ENCODE measurements around the gene RAB9B. TPM values are rescaled to one million over a fixed set of nuclear protein-coding genes. Genes with fewer than 3 reads are reported as not detected.

RAB9B gene, protein sequence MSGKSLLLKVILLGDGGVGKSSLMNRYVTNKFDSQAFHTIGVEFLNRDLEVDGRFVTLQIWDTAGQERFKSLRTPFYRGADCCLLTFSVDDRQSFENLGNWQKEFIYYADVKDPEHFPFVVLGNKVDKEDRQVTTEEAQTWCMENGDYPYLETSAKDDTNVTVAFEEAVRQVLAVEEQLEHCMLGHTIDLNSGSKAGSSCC
- total RNA-seq = 29.3 TPM
- long read RNA-seq, transcript RAB9B-201 (3 exons, 3,748 nt) = major isoform, 108 of 115 reads
- long read RNA-seq, partial matches to known transcripts = 2 of 115 reads
- long read RNA-seq, other reads (novel, unspliced or antisense) = 5 of 115 reads

DNA sequence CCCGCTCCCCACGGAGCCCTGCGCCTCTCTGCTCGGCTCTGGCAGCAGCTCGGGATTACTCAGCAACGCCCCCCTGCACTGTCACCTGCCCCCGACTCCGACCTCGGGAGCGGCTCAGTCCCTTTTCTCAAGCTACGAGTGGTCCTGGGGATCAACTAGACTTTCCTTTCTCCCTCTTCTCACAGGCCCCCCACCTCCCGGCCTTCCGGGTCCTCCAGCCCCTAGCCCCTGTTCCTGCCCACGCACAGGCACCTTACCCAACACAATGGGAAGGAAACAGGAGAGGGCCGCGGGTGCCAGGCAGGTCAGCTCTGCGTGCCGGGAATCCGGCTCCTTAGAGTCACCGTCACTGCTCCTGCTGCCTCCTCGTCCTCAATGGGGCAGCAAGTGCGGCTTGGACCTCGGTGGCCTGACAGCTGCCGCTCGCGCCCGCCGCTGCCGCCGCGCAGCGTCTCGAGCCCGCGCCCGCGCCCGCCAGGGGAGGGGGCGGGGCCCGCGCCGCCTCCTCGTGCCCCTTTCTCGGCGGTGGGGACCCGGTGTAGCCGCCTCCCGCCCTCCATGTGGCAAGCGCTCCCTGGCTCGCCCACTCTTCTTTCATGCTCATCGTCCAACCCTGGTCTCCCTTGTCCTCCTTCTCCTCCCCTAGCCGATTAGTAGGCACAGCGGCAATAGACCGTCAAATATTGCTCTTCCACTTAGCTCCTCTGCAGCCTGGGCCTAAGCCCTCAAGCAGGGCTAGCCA lies at the start of gene RAB9B:
Gene RAB9B, minus strand, starts transcription at position 455 of the 742 bp plus-strand sequence. CDS start 6,473 bp downstream, outside the sequence.
- Histone ChIP-seq H3K9me3 (replicated peaks) (no peaks in the 10 kb centered on the region), H3K36me3 (no peaks in the 10 kb centered on the region), H3K4me3 (peak within 1 kb of the TSS; percentile 72), H3K27me3 (ENCODE audit: low read depth) (no peaks in the 10 kb centered on the region), H3K27ac (replicated peaks) (peak within 1 kb of the TSS; percentile 87), H3K4me1 (peaks cover 3% of the 10 kb centered on the region)
- TF ChIP-seq, protein P1, sequence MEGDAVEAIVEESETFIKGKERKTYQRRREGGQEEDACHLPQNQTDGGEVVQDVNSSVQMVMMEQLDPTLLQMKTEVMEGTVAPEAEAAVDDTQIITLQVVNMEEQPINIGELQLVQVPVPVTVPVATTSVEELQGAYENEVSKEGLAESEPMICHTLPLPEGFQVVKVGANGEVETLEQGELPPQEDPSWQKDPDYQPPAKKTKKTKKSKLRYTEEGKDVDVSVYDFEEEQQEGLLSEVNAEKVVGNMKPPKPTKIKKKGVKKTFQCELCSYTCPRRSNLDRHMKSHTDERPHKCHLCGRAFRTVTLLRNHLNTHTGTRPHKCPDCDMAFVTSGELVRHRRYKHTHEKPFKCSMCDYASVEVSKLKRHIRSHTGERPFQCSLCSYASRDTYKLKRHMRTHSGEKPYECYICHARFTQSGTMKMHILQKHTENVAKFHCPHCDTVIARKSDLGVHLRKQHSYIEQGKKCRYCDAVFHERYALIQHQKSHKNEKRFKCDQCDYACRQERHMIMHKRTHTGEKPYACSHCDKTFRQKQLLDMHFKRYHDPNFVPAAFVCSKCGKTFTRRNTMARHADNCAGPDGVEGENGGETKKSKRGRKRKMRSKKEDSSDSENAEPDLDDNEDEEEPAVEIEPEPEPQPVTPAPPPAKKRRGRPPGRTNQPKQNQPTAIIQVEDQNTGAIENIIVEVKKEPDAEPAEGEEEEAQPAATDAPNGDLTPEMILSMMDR (IDR thresholded peaks at IDR 0.05; ENCODE audit: borderline replicate concordance) = no peak
- peak; percentile 70 for DNase-seq
- intact Hi-C loops (cut with micrococcal nuclease) = no loop called here

DNA sequence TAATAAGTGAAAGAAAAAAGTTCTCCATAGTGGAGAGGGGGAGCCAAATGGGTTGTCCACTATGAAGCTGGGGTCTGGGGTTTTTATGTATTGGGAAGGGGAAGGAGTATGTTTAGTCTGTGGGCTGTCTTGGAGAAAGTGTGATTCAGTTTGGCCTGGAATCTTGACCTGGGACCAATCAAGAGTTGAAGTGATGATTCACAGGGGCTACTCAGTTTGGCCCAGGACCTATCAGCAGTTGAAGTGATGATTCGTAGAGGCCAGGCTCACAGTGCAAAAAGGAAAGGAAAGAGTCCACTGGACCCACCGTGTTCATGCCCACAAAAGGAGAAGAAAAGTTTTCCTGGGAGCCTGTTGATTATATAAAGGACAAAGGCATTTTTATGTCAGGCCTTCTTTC lies 47.3 kb upstream of the RAB9B start:
- H3K27me3 ChIP-seq (ENCODE audit: low read depth) = no peaks in the 10 kb centered on the region
- H3K9me3 ChIP-seq (replicated peaks) = no peaks in the 10 kb centered on the region
- DNase-seq = no peak

DNA sequence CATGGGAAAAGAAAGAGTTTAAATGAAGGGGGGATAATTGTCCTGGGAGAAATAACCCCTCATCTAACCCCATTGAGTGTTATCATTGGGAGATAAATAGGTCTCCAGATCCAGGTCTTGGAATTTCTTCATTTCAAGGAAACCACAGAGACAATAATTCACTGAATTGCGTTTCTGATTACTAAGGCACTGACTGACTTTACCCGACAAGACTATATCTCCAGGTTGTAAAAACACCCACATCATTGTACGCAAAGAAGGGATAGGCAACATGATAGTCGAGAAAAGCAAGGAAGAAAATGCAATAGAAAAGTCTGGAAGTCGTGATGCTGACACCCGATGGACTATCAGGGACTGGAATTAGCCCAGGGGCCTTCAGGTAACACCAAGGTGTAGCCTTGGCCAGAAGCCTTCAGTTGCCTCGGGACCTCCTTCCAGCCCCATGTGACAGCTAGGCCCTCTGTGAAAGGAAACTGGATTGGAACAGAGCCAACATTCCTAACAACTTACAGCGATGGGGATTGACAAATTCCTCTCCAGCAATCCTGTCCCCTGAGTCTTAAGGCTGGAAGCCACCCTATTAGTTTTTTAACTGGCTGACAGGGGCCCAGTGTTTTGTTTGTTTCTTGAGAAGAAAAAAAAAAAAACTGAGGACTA lies 46.5 kb upstream of the RAB9B start:
- Histone ChIP-seq H3K27ac (replicated peaks) (no peak overlapping the region), H3K4me1 (no peaks in the 10 kb centered on the region), H3K9me3 (replicated peaks) (no peaks in the 10 kb centered on the region), H3K27me3 (ENCODE audit: low read depth) (no peaks in the 10 kb centered on the region), H3K36me3 (no peaks in the 10 kb centered on the region), H3K4me3 (no peak overlapping the region)
- no peak for DNase-seq
- TF ChIP-seq, protein P1 (IDR thresholded peaks at IDR 0.05; ENCODE audit: borderline replicate concordance) = no peak
- intact Hi-C loops (cut with micrococcal nuclease) = no loop called here

More for the DNA sequence above, 47.3 kb upstream of the RAB9B start:
- H3K27ac ChIP-seq (replicated peaks) = no peak overlapping the region
- H3K4me1 ChIP-seq = no peaks in the 10 kb centered on the region
- H3K4me3 ChIP-seq = no peak overlapping the region
- TF ChIP-seq, protein P1 (IDR thresholded peaks at IDR 0.05; ENCODE audit: borderline replicate concordance) = no peak
- H3K36me3 ChIP-seq = no peaks in the 10 kb centered on the region
- intact Hi-C loops (cut with micrococcal nuclease) = no loop called here

DNA sequence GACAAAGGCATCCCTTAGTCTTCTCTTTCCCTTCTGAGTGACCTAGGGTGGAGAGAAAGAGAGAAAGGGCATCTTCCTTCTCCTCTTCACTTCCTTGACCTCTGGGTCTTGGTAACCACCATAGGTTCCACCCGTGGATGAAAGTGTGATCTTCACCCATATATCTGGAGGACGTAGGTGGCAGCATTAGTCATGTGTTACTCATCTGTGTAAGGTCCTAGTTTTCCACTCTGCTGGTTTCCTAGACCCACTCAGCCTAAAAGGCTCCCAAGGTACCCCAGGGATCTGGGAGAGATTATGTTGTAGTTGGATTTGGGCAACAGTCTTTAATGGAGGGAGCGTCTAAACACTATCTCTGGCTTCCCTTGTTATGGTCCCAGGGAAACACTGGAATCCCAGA lies 45.5 kb upstream of the RAB9B start:
- Histone ChIP-seq H3K4me3 (no peak overlapping the region), H3K27me3 (ENCODE audit: low read depth) (no peaks in the 10 kb centered on the region), H3K9me3 (replicated peaks) (no peaks in the 10 kb centered on the region), H3K36me3 (no peaks in the 10 kb centered on the region), H3K27ac (replicated peaks) (no peak overlapping the region), H3K4me1 (no peaks in the 10 kb centered on the region)
- intact Hi-C loops (cut with micrococcal nuclease) = no loop called here
- DNase-seq = no peak
- TF ChIP-seq, protein P1 (IDR thresholded peaks at IDR 0.05; ENCODE audit: borderline replicate concordance) = no peak

DNA sequence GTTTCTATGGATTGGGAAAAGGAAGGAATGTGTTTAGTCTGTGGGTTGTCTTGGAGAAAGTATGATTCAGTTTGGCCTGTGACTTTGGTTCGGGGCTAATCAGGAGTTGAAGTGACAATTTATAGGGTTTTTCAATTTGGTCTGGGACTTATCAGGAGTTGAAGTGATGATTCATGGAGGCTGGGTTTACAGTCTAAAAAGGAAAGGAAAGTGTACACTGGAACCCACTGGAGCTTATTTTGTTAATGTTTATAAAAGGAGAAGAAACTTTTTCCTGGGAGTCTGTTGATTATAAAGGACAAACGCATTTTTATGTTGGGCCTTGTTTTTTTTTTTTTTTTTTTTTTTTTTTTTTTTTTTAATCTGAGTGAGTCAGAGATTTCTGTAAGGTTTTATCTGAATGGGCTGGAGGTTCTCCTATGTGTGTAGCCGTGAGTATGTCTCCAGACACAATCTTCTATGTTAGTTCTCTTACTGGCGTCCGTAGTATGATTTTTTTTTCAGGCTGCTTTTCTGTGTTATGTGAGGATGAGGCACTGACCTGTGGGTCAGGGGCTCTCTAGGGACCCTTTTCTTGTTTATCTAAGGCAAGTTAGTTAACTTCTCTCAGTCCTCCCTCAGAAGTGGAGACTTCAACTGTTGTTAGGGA lies 33.0 kb upstream of the RAB9B start:
- no peak for DNase-seq
- H3K4me3 ChIP-seq = no peak overlapping the region
- intact Hi-C loops (cut with micrococcal nuclease) = no loop called here
- H3K27me3 ChIP-seq (ENCODE audit: low read depth) = no peaks in the 10 kb centered on the region
- H3K36me3 ChIP-seq = no peaks in the 10 kb centered on the region
- TF ChIP-seq, protein P1 (IDR thresholded peaks at IDR 0.05; ENCODE audit: borderline replicate concordance) = no peak
- no peaks in the 10 kb centered on the region for H3K4me1 ChIP-seq
- peak overlapping the region; percentile 8 for H3K27ac ChIP-seq (replicated peaks)
- H3K9me3 ChIP-seq (replicated peaks) = no peaks in the 10 kb centered on the region

Data from left ventricle myocardium inferior (tissue), 1 donor.